ENCODE data around the gene FGD6.
"Not testable (repeated sequence)": the region's sequence is repeated elsewhere in the genome, so short reads cannot be mapped to it uniquely, and the experiment has no call there.

FGD6 gene

GRCh38 chr12:95173392-95174251 lies 43.6 kb downstream of the FGD6 start:
- DNase-seq, result no peak

GRCh38 chr12:95169368-95169767 lies 47.9 kb downstream of the FGD6 start:
- no peak for DNase-seq

GRCh38 chr12:95168746-95169145 lies 48.5 kb downstream of the FGD6 start:
- DNase-seq, result no peak

GRCh38 chr12:95164656-95165055 lies 52.6 kb downstream of the FGD6 start:
- no peak for DNase-seq

GRCh38 chr12:95158919-95159318 lies 58.3 kb downstream of the FGD6 start:
- no peak for DNase-seq

GRCh38 chr12:95151821-95152220 lies 65.4 kb downstream of the FGD6 start:
- no peak for DNase-seq

GRCh38 chr12:95151406-95151805 lies 65.9 kb downstream of the FGD6 start:
- DNase-seq, result no peak

- no peak for DNase-seq
Observed at GRCh38 chr12:95150501-95150900, 66.8 kb downstream of the FGD6 start.

- no peak for DNase-seq
Observed at GRCh38 chr12:95147866-95148265, 69.4 kb downstream of the FGD6 start.

GRCh38 chr12:95146769-95147168 lies 70.5 kb downstream of the FGD6 start:
- DNase-seq, result no peak

GRCh38 chr12:95143621-95144205 lies 73.6 kb downstream of the FGD6 start:
- DNase-seq, result no peak

GRCh38 chr12:95142431-95143151 lies 74.7 kb downstream of the FGD6 start:
- DNase-seq, result no peak

- DNase-seq, result no peak
Observed at GRCh38 chr12:95141310-95141709, 76.0 kb downstream of the FGD6 start.

GRCh38 chr12:95138031-95138430 lies 79.2 kb downstream of the FGD6 start:
- not testable (repeated sequence) for DNase-seq

- DNase-seq, result no peak
Observed at GRCh38 chr12:95136598-95136997, 80.7 kb downstream of the FGD6 start.

GRCh38 chr12:95134085-95134484 lies 83.2 kb downstream of the FGD6 start:
- no peak for DNase-seq

GRCh38 chr12:95131589-95132340 lies 85.5 kb downstream of the FGD6 start:
- DNase-seq, result no peak

- DNase-seq, result no peak
Observed at GRCh38 chr12:95130096-95130495, 87.2 kb downstream of the FGD6 start.

GRCh38 chr12:95129115-95129514 lies 88.2 kb downstream of the FGD6 start:
- DNase-seq, result no peak

GRCh38 chr12:95126736-95127135 lies 90.5 kb downstream of the FGD6 start:
- DNase-seq, result no peak

GRCh38 chr12:95126076-95126475 lies 91.2 kb downstream of the FGD6 start:
- DNase-seq, result no peak

GRCh38 chr12:95124106-95124505 lies 93.2 kb downstream of the FGD6 start:
- no peak for DNase-seq

GRCh38 chr12:95118788-95119179 lies 98.5 kb downstream of the FGD6 start:
- DNase-seq, result no peak

Data from effector CD4-positive, alpha-beta T cell (primary cell).